SU-DHL-6 (cell line): ENCODE measurements around the gene HEYL.
A peak's percentile ranks its signal among the peaks of the same experiment; 100 is the strongest.

Experiments used
- H2AFZ ChIP-seq: fragments of 200-600 bp; sonication (generic); 2 replicates; pipeline ENCODE4 v1.6.1; 2014; ENCODE audit warnings: low read depth, mild to moderate bottlenecking, moderate library complexity, mixed read lengths, antibody characterized with exemption, low read length; ENCODE audit not compliant: severe bottlenecking
- H3F3A ChIP-seq: fragments of 200-600 bp; shearing (Covaris generic); 2 replicates; pipeline ENCODE4 v1.6.0; 2016; ENCODE audit warnings: antibody characterized with exemption, mild to moderate bottlenecking; ENCODE audit not compliant: insufficient read depth
- H3K27ac ChIP-seq: fragments of 200-600 bp; sonication (generic); 2 replicates; pipeline ENCODE4 v1.5.1; 2016; ENCODE audit warnings: low read depth, mild to moderate bottlenecking, low read length, moderate library complexity, mixed read lengths
- H3K27me3 ChIP-seq: fragments of 200-600 bp; sonication (generic), shearing (Covaris generic); 2 replicates; pipeline ENCODE4 v1.6.0; 2014; ENCODE audit warnings: mild to moderate bottlenecking, low read length
- H3K36me3 ChIP-seq: fragments of 200-600 bp; sonication (generic); 2 replicates; pipeline ENCODE4 v1.6.1; 2014; ENCODE audit warnings: mild to moderate bottlenecking, low read length, mixed read lengths
- H3K4me2 ChIP-seq: fragments of 300-600, 200-600 bp; shearing (Covaris generic), sonication (generic); 2 replicates; pipeline ENCODE4 v1.6.0; 2014; ENCODE audit warnings: low read length, low read depth, mild to moderate bottlenecking; ENCODE audit not compliant: poor library complexity, severe bottlenecking
- H3K4me3 ChIP-seq: fragments of 200-600 bp; sonication (generic); 2 replicates; pipeline ENCODE4 v1.5.1; 2014; ENCODE audit warnings: antibody characterized with exemption, low read length, mild to moderate bottlenecking, mixed read lengths; ENCODE audit not compliant: insufficient read depth, poor library complexity, severe bottlenecking
- H3K79me2 ChIP-seq: fragments of 200-600 bp; sonication (generic); 2 replicates; pipeline ENCODE4 v1.6.1; 2014; ENCODE audit warnings: mild to moderate bottlenecking, low read length, moderate library complexity; ENCODE audit not compliant: insufficient read depth
- H3K9ac ChIP-seq: fragments of 200-600 bp; sonication (generic); 2 replicates; pipeline ENCODE4 v1.7.0; 2014; ENCODE audit warnings: mild to moderate bottlenecking, low read length
- H3K9me2 ChIP-seq: fragments of 200-600 bp; sonication (generic); replicated peaks from 2 replicates; pipeline ENCODE4 v1.6.1; 2014; ENCODE audit warnings: low read length; ENCODE audit not compliant: insufficient read depth
- H3K9me3 ChIP-seq: fragments of 200-600 bp; sonication (generic); 2 replicates; pipeline ENCODE4 v1.6.1; 2014; ENCODE audit warnings: low read length, mixed read lengths; ENCODE audit not compliant: insufficient read depth
- H4K20me1 ChIP-seq: fragments of 200-600 bp; sonication (generic); 2 replicates; pipeline ENCODE4 v1.6.1; 2014; ENCODE audit warnings: low read depth, mild to moderate bottlenecking, antibody characterized with exemption, low read length, moderate library complexity, mixed read lengths
- CTCF ChIP-seq: fragments of 200-600 bp; sonication (generic); IDR thresholded peaks from one replicate; pipeline ENCODE4 v1.5.1; 2017; ENCODE audit warnings: antibody characterized with exemption, mild to moderate bottlenecking, low read length, moderate library complexity; ENCODE audit not compliant: insufficient read depth, poor library complexity, severe bottlenecking
- EZH2phosphoT487 ChIP-seq: fragments of 200-600 bp; sonication (generic), shearing (Covaris generic); conservative IDR thresholded peaks from 2 replicates; pipeline ENCODE4 v1.6.1; 2018; ENCODE audit warnings: mild to moderate bottlenecking, antibody characterized with exemption, low read length, moderate library complexity, mixed read lengths

HEYL gene

DNA sequence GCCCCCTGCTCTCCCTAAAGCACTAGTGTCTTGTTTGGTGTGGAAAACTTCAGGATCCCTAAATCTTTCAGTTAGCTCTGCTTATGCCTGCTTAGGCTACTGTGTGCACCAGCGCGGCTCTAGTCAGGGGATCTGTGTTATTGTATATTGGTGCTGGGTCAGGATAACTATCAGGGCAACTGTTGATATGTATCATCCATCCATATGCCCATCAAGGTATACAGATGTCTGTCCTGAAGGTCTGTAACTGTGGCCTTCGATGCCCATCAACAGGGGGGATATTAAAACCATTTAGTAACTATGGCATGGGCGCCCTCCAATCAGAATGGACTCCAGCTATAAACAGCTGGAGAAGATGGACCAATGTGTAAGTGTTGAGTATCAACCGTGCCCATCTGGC is 20.1 kb upstream of the HEYL start:
- TF ChIP-seq EZH2phosphoT487 (no peak), CTCF (no peak)
- Histone ChIP-seq H4K20me1 (no peaks in the 10 kb centered on the region), H3K4me3 (no peak overlapping the region), H3F3A (no peaks in the 10 kb centered on the region), H2AFZ (no peak overlapping the region), H3K9ac (no peak overlapping the region), H3K36me3 (no peaks in the 10 kb centered on the region), H3K79me2 (no peaks in the 10 kb centered on the region), H3K9me3 (no peaks in the 10 kb centered on the region), H3K4me2 (no peak overlapping the region), H3K27ac (no peak overlapping the region), H3K9me2 (no peaks in the 10 kb centered on the region), H3K27me3 (no peaks in the 10 kb centered on the region)

GRCh38 chr1:39659110-39659509 is 19.7 kb upstream of the HEYL start:
- H3K79me2 ChIP-seq, result no peaks in the 10 kb centered on the region
- H3K4me3 ChIP-seq, result no peak overlapping the region
- no peaks in the 10 kb centered on the region for H3K9me3 ChIP-seq
- no peaks in the 10 kb centered on the region for H4K20me1 ChIP-seq
- H3F3A ChIP-seq, result no peaks in the 10 kb centered on the region
- no peaks in the 10 kb centered on the region for H3K9me2 ChIP-seq
- H3K27me3 ChIP-seq, result no peaks in the 10 kb centered on the region
- H3K27ac ChIP-seq, result no peak overlapping the region
- H3K9ac ChIP-seq, result no peak overlapping the region
- H3K36me3 ChIP-seq, result no peaks in the 10 kb centered on the region
- no peak overlapping the region for H2AFZ ChIP-seq
- TF ChIP-seq EZH2phosphoT487 (no peak), CTCF (no peak)
- H3K4me2 ChIP-seq, result no peak overlapping the region

- Histone ChIP-seq H3K4me3 (no peak overlapping the region), H4K20me1 (no peaks in the 10 kb centered on the region), H3K27ac (no peak overlapping the region), H2AFZ (peak overlapping the region; percentile 50), H3K9me2 (no peaks in the 10 kb centered on the region), H3K27me3 (no peaks in the 10 kb centered on the region), H3F3A (no peaks in the 10 kb centered on the region), H3K4me2 (no peak overlapping the region), H3K36me3 (no peaks in the 10 kb centered on the region), H3K9ac (no peak overlapping the region), H3K79me2 (no peaks in the 10 kb centered on the region), H3K9me3 (no peaks in the 10 kb centered on the region)
- TF ChIP-seq CTCF (peak; percentile 86), EZH2phosphoT487 (no peak)
Observed at GRCh38 chr1:39657923-39658485, 18.6 kb upstream of the HEYL start.
